NCI-H1930 (cell line): ENCODE results near the gene TBC1D4.
"Not testable (repeated sequence)": the region's sequence is repeated elsewhere in the genome, so short reads cannot be mapped to it uniquely, and the experiment has no call there.

ENCODE experiments used
- DNase-seq, 2 experiments: peaks; one replicate each; lab custom pipeline; 2025; lab: John Stamatoyannopoulos, UW

Gene TBC1D4

GRCh38 chr13:75445717-75446499 lies 36.1 kb downstream of the TBC1D4 start:
- no peak for DNase-seq

DNA sequence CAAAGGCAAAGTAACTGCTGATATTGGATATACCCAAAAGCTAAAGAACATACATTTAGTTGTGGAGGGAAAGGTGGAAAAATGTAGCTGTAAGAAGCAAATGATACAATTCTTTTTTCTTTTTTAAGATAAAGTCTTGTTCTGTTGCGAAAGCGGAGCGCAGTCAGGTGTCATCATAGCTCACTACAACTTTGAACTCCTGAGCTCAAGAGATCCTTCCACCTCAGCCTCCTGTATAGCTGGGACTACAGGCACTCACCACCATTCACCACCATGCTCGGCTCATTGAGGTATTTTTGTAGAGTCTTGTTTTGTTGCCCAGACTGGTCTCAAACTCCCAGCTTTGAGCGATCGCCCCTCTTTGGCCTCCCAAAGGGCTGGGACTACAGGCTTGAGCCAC lies 38.0 kb downstream of the TBC1D4 start:
- DNase-seq = no peak

DNA sequence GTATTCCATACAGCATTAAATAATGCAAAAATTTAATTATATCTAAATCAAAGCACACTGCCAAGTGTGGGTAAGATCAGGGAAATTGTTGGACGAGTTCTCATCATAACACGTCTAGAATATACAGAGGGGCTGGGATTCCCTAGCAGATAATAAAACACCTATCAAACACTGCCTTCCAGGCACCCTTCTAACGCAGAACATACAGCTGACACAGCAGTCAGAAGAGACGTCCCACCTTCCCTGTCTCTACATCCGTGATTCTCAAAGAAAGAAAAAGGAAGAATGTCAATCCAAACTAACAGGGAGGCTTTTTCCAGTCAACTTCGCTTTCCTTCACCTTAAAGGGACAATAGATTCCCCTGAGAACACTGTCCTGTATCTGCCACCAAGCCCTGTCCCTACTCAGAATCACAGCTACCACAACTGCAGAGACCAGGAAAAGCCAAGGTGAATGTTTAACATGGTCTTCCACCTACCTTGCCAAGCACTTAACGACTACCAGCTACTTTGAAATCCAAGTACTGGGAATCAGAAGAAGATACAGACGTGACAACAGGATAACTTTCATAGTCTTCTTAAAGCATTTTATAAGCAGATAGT lies 38.5 kb downstream of the TBC1D4 start:
- no peak for DNase-seq

DNA sequence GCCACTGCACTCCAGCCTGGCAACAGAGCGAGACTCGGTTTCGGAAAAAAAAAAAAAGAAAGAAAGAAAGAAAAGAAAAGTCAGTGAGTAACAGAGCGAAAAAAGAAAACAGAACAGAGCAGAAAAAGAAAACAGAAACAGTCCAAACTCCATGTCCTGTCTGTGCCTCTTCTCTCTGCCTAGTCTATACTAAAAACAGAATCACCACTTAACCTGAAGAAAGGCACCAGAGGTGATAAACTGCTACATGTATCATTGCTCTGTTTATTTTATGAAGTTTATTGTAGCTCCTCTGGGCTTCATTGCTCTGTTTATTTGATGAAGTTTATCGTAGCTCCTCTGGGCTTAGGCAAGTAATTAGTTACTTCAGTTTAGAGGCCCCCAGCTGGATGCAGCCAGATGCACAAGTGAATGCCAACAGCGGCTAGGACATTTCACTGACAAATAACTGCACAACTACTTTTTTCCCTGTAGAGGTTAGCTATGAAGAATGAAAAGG lies 39.2 kb downstream of the TBC1D4 start:
- DNase-seq = no peak

- DNase-seq = no peak
These were observed 41.9 kb downstream of the TBC1D4 start for GRCh38 chr13:75440100-75440499.

DNA sequence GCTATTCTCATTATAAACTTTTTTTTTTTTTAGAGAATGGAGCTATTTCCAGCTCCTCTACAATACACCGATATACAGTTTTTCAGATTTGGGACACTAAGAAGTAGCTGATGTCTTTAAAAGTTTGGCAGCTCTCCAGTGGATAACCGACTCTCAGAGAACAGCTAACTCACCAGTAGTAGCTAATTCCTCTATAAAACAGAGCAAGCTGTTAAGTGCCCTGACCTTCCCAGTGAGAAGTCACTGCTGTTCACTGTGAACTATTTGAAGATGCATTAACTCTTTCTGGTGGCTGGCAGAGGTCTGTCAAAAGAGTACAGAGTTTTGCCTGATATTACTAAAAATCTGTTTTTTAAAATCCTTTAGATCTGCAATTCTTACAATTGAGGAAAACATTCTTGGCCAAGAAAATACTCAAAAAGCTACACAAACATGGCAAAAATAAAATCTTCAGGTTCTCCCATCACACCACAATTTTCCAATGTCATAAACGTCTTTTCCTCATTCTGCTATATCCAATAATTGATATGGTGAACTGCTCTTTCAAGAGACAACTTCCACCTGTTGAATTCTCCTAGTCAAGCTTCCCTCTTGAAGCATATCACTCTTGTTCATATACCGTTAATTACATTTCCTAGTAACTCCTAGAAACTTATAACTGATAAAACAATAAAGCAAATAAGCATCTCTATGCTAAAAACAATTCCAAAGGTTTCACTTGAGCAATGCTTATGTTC lies 44.2 kb downstream of the TBC1D4 start:
- DNase-seq = no peak

DNA sequence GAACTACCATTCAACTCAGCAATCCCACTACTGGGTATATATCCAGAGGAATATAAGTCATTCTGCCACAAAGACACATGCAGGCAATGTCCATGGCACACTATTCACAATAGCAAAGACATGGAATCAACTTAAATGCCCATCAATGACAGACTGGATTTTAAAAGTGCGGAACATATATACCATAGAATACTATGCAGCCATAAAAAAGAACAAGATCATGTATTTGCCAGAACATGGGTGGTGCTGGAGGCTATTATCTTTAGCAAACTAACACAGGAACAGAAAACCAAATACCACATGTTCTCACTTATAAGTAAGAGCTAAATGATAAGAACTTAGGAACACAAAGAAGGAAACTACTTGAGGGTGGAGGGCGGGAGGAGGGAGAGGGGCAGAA lies 47.8 kb downstream of the TBC1D4 start:
- not testable (repeated sequence) for DNase-seq

DNA sequence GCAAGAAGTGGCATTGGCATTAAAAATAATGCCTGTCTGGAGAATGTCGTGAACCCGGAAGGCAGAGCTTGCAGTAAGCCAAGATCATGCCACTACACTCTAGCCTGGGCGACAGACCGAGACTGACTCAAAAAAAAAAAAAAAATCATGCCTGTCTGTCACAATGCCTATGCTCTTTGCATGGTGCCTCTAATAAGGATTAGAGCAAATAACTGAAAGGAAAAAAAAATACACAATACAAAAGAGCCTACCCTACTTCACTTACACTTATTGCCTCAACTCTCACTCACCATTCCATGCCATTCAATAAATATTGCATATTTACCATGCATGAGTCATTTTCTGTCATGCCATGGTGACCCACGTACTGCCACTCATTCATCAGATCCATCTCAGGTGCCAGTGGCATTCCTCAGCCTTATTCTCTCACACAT lies 49.1 kb downstream of the TBC1D4 start:
- DNase-seq = no peak

DNA sequence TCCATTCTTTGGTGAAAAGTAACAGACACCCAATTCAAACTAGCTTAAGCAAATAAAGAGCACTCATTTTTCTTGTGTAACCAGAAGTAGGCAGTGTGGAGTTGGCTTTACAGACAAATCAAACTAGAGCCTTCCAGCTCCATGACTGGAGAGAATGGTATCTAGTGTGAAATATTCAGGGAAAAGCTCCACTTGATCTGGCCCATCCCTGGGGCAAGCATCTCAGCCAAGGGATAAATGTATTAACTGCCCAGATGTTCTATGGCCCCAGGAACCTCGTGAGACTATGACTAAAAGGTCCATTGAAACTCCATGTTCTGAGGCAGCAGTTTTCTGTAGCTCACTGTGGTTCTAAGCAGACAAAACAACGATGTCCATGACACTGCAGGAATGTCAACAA lies 49.9 kb downstream of the TBC1D4 start:
- no peak for DNase-seq

- DNase-seq = no peak
These were observed 51.3 kb downstream of the TBC1D4 start for GRCh38 chr13:75430436-75431209.

DNA sequence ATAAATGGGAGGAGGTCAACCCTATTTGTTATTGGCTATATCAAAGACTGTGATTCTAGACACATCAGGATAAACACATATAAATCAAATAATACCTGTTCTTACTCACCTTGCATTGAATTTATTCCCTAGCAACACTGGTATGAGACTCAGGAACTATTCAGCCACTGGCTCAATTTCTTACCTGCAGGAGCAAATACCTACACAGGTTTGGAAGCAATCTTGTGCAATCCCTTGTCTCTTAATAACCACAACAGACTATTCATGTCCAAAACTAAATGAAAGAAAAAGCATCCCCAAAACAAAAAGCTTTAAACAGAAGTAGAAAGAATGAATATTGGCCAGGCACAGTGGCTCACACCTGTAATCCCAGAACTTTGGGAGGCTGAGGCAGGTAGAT lies 55.5 kb downstream of the TBC1D4 start:
- DNase-seq = no peak

- no peak for DNase-seq
These were observed 56.6 kb downstream of the TBC1D4 start for GRCh38 chr13:75425216-75426009.

DNA sequence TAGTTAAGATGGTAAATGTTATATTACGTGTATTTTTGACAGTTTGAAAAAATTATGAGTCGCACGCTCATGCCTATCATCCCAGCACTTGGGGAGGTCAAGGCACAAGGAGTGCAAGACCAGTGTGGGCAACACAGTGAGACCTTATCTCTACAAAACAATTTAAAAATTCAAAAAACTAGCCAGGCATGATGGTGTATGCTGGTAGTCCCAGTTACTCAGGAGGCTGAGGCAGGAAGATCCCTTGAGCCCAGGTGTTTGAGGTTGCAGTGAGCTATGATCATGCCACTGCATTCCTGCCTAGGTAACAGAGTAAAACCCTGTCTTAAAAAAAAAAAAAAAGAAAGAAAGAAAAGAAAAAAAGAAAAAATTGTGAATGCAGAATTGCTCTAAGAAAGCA lies 58.0 kb downstream of the TBC1D4 start:
- DNase-seq = no peak

DNA sequence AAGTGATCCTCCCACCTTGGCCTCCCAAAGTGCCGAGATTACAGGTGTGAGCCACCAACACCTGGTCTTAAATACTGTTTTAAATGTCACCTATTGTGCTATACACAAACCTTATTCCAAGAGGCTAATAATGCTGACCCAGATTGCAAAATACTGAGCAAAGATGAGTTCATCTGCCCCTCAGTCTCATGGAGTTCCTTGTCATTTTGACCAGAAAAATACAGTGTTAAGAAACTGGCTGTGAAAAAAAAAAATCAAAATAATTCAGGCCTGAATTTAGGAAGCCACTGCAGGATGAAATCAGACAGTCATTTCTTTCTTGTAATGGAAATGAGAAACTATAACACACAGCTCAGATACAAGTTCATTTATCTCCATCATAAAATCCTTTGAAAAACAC lies 59.9 kb downstream of the TBC1D4 start:
- no peak for DNase-seq

DNA sequence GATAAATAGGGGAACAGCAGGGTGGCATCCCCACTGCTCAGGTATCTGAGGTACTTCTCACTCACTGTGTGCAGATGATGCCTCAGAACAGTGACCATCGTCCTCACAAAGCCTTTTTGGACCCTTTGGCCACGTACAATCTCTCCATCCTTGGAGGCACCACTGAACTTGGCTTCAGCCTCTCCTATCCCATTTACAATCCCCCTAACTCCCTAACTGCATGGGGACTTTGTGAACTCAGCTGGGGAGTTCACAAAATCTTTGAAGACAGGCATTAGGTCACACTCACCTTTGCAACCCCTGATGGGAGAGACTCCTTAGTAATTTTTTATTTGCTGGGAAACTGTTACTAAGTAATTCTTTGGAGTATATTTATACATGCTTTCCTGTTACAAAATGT lies 60.8 kb downstream of the TBC1D4 start:
- no peak for DNase-seq

DNA sequence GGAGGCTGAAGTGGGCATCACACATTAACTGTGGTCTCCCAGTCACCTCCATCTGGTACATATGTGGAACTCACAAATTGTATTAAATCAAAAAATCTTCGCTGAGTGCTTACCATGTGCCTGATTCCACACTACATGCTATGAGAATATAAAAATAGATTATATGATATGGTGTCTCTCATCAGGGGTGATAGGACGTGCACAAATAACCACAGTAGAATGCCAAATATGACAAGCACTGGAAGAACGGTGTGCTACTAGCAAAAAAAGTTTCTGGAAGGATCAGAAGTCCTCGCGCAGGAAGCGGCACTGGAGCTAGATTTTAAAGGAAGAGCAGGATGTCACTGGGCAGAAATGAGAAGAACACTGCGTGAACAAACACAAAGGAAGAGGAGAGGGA lies 62.3 kb downstream of the TBC1D4 start:
- DNase-seq = no peak

- DNase-seq = no peak
These were observed 63.0 kb downstream of the TBC1D4 start for GRCh38 chr13:75418997-75419396.

GRCh38 chr13:75418186-75418843 lies 63.7 kb downstream of the TBC1D4 start:
- no peak for DNase-seq

DNA sequence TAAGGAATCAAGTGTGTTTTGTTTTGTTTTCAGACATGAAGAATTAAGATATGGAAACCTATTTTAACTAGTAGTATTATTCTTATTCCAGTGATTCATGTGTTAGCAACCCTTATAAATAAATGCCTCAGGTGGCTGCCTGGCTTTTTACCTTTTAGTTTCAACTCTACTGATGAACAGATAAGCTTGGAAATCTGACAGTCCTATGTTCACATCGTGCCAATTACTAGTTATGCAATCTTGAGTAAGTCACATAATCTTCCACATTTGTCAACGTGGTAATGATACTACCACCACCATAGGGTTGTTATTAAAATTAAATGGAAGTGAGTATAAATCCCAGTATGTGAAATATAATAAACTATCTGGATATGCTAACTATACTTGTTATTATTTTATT lies 64.3 kb downstream of the TBC1D4 start:
- DNase-seq = no peak

DNA sequence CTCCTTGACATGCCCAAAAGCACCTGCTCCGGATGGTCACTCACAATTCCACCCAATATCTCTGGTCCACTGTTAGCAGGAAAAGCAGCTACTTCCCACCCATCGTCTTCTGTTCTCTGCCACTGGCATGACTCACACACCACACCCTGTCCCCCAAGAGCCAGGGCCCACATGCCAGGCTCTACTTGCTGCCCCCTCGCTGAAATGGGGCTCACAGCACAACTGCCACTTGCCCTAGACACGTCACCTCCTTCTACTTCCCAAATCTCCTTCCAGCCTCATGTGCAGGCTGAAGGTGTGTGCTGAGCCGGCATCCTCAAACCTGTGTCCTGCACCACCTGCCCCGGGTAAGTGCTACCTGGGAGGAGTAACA lies 65.0 kb downstream of the TBC1D4 start:
- DNase-seq = no peak
